ENCODE results near the gene CACUL1. TPM values are rescaled to one million over a fixed set of nuclear protein-coding genes. Genes with fewer than 3 reads are reported as not detected.

The CACUL1 gene
- total and polyA plus RNA-seq, 2 of the 13 experiments (the other 11 are each of a cell fraction or from before 2014, with no cell fraction given), result 14.2 to 31.0 TPM

DNA sequence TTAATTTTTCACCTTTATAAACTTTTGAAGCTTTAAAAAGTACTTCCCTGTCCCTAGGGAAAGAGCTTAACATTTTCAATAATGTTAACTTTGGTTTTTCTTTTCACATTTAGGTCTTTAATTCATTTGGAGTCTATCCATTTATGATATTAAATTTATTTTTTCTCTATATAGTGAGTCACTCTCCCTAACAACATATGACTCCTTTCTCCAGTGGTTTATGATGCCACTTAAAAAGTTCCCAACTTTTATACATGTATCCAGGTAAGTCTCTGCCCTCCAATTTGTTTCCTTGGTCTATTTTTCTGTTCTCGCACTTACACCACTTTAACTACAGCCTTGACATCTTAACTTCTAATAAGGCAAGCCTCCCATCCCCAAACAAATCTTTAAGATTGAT is 3.5 kb downstream of the CACUL1 start:
- no peak for DNase-seq (ENCODE audit: low spot score)
- 98% methylated on average over 1 of the region's 1 CpG for WGBS (ENCODE audit: low lambda C conversion rate)
- peaks cover 38% of the 10 kb centered on the region for H4K20me1 ChIP-seq (ENCODE audit: insufficient read depth, low read length)
- H3K36me3 ChIP-seq (replicated peaks in 1 of 2; ENCODE audit: control insufficient read depth in 1 of 2, insufficient read depth in 2 of 2, low read length in 2 of 2), result peaks cover 1 to 11% of the 10 kb centered on the region in 2 experiments; a peak in 3 of 5 replicates
- POLR2A ChIA-PET, result no interaction called here
- intact Hi-C loops (cut with micrococcal nuclease; ENCODE audit: unreplicated experiment), result loop anchor here (10.0 kb wide), 2 partner anchors 274 to 414 kb away; partner anchors contain the start of genes NANOS1 and SFXN4
- H3K9me3 ChIP-seq (ENCODE audit: low read length), result no peaks in the 10 kb centered on the region
- no peak for FAIRE-seq
- H3K27ac ChIP-seq (ENCODE audit: extremely low read length, insufficient read depth, low read length), result no peak overlapping the region
- H3K9ac ChIP-seq (ENCODE audit: insufficient read depth, low read depth, low read length), result no peak overlapping the region
- no TSS peak for BruUV-seq (replicated peaks)
- peaks cover 81% of the 10 kb centered on the region for H3K79me2 ChIP-seq (ENCODE audit: insufficient read depth, low read length)
- peaks cover 38% of the 10 kb centered on the region for H3K4me1 ChIP-seq (ENCODE audit: insufficient read depth, low read length)
- no peak overlapping the region for H3K4me2 ChIP-seq (ENCODE audit: low read depth, low read length)
- H2AFZ ChIP-seq (ENCODE audit: low read length), result no peak overlapping the region
- no peaks in the 10 kb centered on the region; a peak in 1 of 5 replicates for H3K27me3 ChIP-seq (ENCODE audit: control insufficient read depth in 1 of 2, insufficient read depth in 2 of 2, low read length in 2 of 2)
- in situ Hi-C loops (cut with HindIII; ENCODE audit: extremely low pct_ligation_motif_present, low pct_unique_long_range_greater_than_20kb), result no loop called here
- TF ChIP-seq, protein P1, sequence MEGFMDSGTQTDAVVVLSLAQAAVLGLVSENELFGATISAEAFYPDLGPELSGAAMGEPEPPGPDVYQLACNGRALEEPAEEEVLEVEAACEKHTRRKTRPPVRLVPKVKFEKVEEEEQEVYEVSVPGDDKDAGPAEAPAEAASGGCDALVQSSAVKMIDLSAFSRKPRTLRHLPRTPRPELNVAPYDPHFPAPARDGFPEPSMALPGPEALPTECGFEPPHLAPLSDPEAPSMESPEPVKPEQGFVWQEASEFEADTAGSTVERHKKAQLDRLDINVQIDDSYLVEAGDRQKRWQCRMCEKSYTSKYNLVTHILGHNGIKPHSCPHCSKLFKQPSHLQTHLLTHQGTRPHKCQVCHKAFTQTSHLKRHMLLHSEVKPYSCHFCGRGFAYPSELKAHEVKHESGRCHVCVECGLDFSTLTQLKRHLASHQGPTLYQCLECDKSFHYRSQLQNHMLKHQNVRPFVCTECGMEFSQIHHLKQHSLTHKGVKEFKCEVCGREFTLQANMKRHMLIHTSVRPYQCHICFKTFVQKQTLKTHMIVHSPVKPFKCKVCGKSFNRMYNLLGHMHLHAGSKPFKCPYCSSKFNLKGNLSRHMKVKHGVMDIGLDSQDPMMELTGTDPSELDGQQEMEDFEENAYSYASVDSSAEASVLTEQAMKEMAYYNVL (CRISPR knock-in tag; IDR thresholded peaks at IDR 0.05; ENCODE audit: borderline replicate concordance), result no peak
- TF ChIP-seq TBX3 (IDR thresholded peaks at IDR 0.05; ENCODE audit: borderline replicate concordance), result no peak
- TF ChIP-seq ZNF552 (CRISPR knock-in tag; IDR thresholded peaks at IDR 0.05; ENCODE audit: borderline replicate concordance), result no peak
- TF ChIP-seq MZF1 (CRISPR knock-in tag; IDR thresholded peaks at IDR 0.05; ENCODE audit: borderline replicate concordance), result no peak
- no peak for TF ChIP-seq SPEN (CRISPR knock-in tag; IDR thresholded peaks at IDR 0.05; ENCODE audit: low read depth)
- TF ChIP-seq, protein P2, sequence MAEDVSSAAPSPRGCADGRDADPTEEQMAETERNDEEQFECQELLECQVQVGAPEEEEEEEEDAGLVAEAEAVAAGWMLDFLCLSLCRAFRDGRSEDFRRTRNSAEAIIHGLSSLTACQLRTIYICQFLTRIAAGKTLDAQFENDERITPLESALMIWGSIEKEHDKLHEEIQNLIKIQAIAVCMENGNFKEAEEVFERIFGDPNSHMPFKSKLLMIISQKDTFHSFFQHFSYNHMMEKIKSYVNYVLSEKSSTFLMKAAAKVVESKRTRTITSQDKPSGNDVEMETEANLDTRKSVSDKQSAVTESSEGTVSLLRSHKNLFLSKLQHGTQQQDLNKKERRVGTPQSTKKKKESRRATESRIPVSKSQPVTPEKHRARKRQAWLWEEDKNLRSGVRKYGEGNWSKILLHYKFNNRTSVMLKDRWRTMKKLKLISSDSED (CRISPR knock-in tag; IDR thresholded peaks at IDR 0.05), result no peak
- no peak overlapping the region for H3K4me3 ChIP-seq (replicated peaks in 1 of 3; ENCODE audit: insufficient read depth in 1 of 3, low read depth in 2 of 3, low read length in 3 of 3)
- no peak for ATAC-seq
- CTCF ChIA-PET (ENCODE audit: low intra/inter-chr PET ratio, low total read pairs), result no interaction called here

Measured in HepG2 (cell line).